ENCODE measurements around the gene GMPR2. TPM values are rescaled to one million over a fixed set of nuclear protein-coding genes. Genes with fewer than 3 reads are reported as not detected.

GMPR2 gene
- total and polyA plus RNA-seq, 2 of the 13 experiments (the other 11 are each of a cell fraction or from before 2014, with no cell fraction given) = 210 to 273 TPM

DNA sequence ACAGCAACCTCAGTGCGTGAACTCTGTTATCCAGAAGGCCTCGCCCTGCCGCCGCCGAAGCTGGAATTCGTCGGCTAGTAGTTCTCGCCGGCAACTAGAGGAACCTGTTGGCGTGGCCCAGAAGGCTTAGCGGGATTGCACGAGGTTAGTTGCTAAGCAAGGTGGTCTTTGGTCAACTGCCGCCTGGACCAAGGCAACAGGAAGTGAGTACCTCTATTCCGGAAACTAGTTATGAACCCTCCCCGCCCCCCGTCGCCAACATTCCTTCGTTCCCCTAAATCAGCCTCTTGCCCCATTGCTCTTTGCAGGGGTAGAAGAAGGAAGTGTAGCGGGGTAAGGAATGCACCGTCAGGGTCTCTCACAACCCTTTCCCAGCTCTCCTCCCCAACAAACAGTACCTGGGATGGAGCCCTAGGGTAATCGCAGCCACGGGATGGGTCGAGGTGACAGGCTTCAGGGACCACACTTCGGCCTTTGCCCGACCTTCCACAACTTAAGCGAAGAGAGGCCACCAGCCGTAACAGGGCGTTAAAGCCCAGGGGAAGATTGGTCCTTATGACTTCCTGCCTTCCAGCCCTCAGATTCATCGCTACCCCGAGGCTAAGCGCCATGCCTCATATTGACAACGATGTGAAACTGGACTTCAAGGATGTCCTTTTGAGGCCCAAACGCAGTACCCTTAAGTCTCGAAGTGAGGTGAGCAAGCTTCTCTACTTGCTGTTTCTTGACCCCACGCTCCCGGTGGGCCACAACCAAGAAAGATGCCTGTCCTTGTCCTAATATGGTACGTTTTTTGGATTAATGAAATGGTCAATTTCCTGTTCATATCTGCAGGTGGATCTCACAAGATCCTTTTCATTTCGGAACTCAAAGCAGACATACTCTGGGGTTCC, at the start of gene GMPR2 (continued):
- TF ChIP-seq ZNF10 (CRISPR knock-in tag; IDR thresholded peaks at IDR 0.05; ENCODE audit: borderline replicate concordance, low read depth) (no peak; the same call in 1 of the 2 replicates), DMAP1 (CRISPR knock-in tag; IDR thresholded peaks at IDR 0.05) (peak; percentile 99), NFIC (IDR thresholded peaks at IDR 0.05; ENCODE audit: low read length) (no peak), ZNF282 (IDR thresholded peaks at IDR 0.05; ENCODE audit: partially characterized antibody) (no peak), MAFK (conservative IDR thresholded peaks at IDR 0.05 in 1 of 2, IDR thresholded peaks at IDR 0.05 in 1 of 2; ENCODE audit: low read length in 2 of 2) (no peak), ZNF232 (CRISPR knock-in tag; IDR thresholded peaks at IDR 0.05; ENCODE audit: borderline replicate concordance) (no peak; the same call in none of the 2 replicates), MED1 (CRISPR knock-in tag; IDR thresholded peaks at IDR 0.05) (peak; percentile 82), ZNF274 (CRISPR knock-in tag; IDR thresholded peaks at IDR 0.05) (peak; percentile 80), ELF1 (CRISPR knock-in tag; IDR thresholded peaks at IDR 0.05) (peak; percentile 75), RXRA (CRISPR knock-in tag; IDR thresholded peaks at IDR 0.05) (peak; percentile 60), NR2F2 (IDR thresholded peaks at IDR 0.05; ENCODE audit: borderline replicate concordance, low read depth) (no peak), POLR2AphosphoS5 (IDR thresholded peaks at IDR 0.05; ENCODE audit: low read depth, low read length) (peak; percentile 93), DNMT3B (CRISPR knock-in tag; conservative IDR thresholded peaks at IDR 0.05) (no peak), ZKSCAN8 (CRISPR knock-in tag; IDR thresholded peaks at IDR 0.05; ENCODE audit: borderline replicate concordance) (peak; percentile 44; the same call in 1 of the 2 replicates), ZSCAN31 (CRISPR knock-in tag; IDR thresholded peaks at IDR 0.05; ENCODE audit: low read depth) (no peak), WIZ (CRISPR knock-in tag; IDR thresholded peaks at IDR 0.05) (peak; percentile 95), ZSCAN22 (CRISPR knock-in tag; IDR thresholded peaks at IDR 0.05) (no peak; the same call in 1 of the 2 replicates), GPN1 (CRISPR knock-in tag; IDR thresholded peaks at IDR 0.05; ENCODE audit: borderline replicate concordance) (no peak; the same call in 1 of the 2 replicates), ZNF382 (CRISPR knock-in tag; IDR thresholded peaks at IDR 0.05; ENCODE audit: borderline replicate concordance) (no peak), BORCS8-MEF2B (CRISPR knock-in tag; IDR thresholded peaks at IDR 0.05) (peak; percentile 74), GTF2F1 (IDR thresholded peaks at IDR 0.05; ENCODE audit: low read length) (no peak), HOXD1 (CRISPR knock-in tag; IDR thresholded peaks at IDR 0.05) (peak; percentile 31; the same call in 1 of the 2 replicates), ZFP82 (CRISPR knock-in tag; IDR thresholded peaks at IDR 0.05; ENCODE audit: borderline replicate concordance) (0 out of 2 replicates have a peak, but pooled peaks have one; percentile 82), SP5 (CRISPR knock-in tag; IDR thresholded peaks at IDR 0.05; ENCODE audit: borderline replicate concordance, low read depth) (peak; percentile 10; the same call in 1 of the 2 replicates)
- TF ChIP-seq, protein P1, sequence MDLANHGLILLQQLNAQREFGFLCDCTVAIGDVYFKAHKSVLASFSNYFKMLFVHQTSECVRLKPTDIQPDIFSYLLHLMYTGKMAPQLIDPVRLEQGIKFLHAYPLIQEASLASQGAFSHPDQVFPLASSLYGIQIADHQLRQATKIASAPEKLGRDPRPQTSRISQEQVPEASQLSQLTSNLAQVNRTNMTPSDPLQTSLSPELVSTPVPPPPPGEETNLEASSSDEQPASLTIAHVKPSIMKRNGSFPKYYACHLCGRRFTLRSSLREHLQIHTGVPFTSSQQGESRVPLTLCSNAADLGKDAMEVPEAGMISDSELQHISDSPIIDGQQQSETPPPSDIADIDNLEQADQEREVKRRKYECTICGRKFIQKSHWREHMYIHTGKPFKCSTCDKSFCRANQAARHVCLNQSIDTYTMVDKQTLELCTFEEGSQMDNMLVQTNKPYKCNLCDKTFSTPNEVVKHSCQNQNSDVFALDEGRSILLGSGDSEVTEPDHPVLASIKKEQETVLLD (CRISPR knock-in tag; IDR thresholded peaks at IDR 0.05; ENCODE audit: low read depth) = no peak
- TF ChIP-seq, protein P2, sequence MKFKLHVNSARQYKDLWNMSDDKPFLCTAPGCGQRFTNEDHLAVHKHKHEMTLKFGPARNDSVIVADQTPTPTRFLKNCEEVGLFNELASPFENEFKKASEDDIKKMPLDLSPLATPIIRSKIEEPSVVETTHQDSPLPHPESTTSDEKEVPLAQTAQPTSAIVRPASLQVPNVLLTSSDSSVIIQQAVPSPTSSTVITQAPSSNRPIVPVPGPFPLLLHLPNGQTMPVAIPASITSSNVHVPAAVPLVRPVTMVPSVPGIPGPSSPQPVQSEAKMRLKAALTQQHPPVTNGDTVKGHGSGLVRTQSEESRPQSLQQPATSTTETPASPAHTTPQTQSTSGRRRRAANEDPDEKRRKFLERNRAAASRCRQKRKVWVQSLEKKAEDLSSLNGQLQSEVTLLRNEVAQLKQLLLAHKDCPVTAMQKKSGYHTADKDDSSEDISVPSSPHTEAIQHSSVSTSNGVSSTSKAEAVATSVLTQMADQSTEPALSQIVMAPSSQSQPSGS (CRISPR knock-in tag; IDR thresholded peaks at IDR 0.05) = peak; percentile 11
- TF ChIP-seq, protein P3, sequence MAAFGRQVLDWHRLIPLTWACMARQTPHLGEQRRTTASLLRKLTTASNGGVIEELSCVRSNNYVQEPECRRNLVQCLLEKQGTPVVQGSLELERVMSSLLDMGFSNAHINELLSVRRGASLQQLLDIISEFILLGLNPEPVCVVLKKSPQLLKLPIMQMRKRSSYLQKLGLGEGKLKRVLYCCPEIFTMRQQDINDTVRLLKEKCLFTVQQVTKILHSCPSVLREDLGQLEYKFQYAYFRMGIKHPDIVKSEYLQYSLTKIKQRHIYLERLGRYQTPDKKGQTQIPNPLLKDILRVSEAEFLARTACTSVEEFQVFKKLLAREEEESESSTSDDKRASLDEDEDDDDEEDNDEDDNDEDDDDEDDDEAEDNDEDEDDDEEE (CRISPR knock-in tag; IDR thresholded peaks at IDR 0.05) = peak; percentile 90; the same call in 1 of the 2 replicates
